HepG2 (cell line): ENCODE results near the gene WNK4. TPM values are rescaled to one million over a fixed set of nuclear protein-coding genes. Genes with fewer than 3 reads are reported as not detected.
A peak's percentile ranks its signal among the peaks of the same experiment; 100 is the strongest.

ENCODE experiments used
- ARNT ChIP-seq: fragments of 450-650 bp; IDR thresholded peaks from 2 replicates; pipeline ENCODE4 v1.6.1; 2017
- GLMP ChIP-seq: sonication (generic); formaldehyde crosslinking; IDR thresholded peaks from 2 replicates; pipeline ENCODE4 v1.9.0; 2021; ENCODE audit warnings: missing genetic modification reagents, mild to moderate bottlenecking, borderline replicate concordance
- POGK ChIP-seq: sonication (generic); formaldehyde crosslinking; conservative IDR thresholded peaks from 2 replicates; pipeline ENCODE4 v1.8.0; 2022; ENCODE audit warnings: mild to moderate bottlenecking, moderate library complexity, missing genetic modification reagents
- SMARCC2 ChIP-seq: fragments of 450-650 bp; IDR thresholded peaks from 2 replicates; pipeline ENCODE4 v1.6.1; 2017; ENCODE audit warnings: antibody characterized with exemption, mild to moderate bottlenecking
- ZBTB46 ChIP-seq: sonication (generic); formaldehyde crosslinking; IDR thresholded peaks from 2 replicates; pipeline ENCODE4 v1.4.0; 2020; ENCODE audit warnings: mild to moderate bottlenecking, missing genetic modification reagents, borderline replicate concordance
- ZNF232 ChIP-seq: sonication (generic); formaldehyde crosslinking; IDR thresholded peaks from 2 replicates; pipeline ENCODE4 v1.4.0; 2020; ENCODE audit warnings: missing genetic modification reagents, borderline replicate concordance
- ZNF263 ChIP-seq: sonication (generic); formaldehyde crosslinking; IDR thresholded peaks from 2 replicates; pipeline ENCODE4 v1.4.0; 2020; ENCODE audit warnings: missing genetic modification reagents
- ZNF468 ChIP-seq: sonication (generic); formaldehyde crosslinking; IDR thresholded peaks from 2 replicates; pipeline ENCODE4 v1.8.0; 2022; ENCODE audit warnings: mild to moderate bottlenecking, moderate library complexity, missing genetic modification reagents
- ZNF552 ChIP-seq: sonication (generic); formaldehyde crosslinking; IDR thresholded peaks from 2 replicates; pipeline ENCODE4 v1.9.0; 2022; ENCODE audit warnings: missing genetic modification reagents, mild to moderate bottlenecking, borderline replicate concordance
- ZNF577 ChIP-seq: sonication (generic); formaldehyde crosslinking; IDR thresholded peaks from 2 replicates; pipeline ENCODE4 v1.4.0; 2020; ENCODE audit warnings: mild to moderate bottlenecking, low read depth, missing genetic modification reagents, borderline replicate concordance
- polyA plus RNA-seq, 8 experiments: library from polyadenylated mRNA; depleted of rRNA in 3 of 8; stranded (reverse) in 7 of 8; unstranded in 1 of 8; fragments of >200 nt; fragmentation: Illumina TruSeq in 4 of 8; extraction: Trizol in 4 of 8; gene quantifications; 2 replicates each; pipeline versions ENCODE4 v1.2.1 to v1.2.3, GENCODE V29; 2011 to 2016; ENCODE audit warnings: low read depth in 4 of 8, missing spikeins in 1 of 8, mixed read lengths in 1 of 8; ENCODE audit not compliant: insufficient read depth in 1 of 8
- total RNA-seq, 5 experiments: library from RNA; depleted of rRNA; stranded (reverse); fragments of >200 nt; fragmentation: Illumina TruSeq; extraction: Trizol; gene quantifications; 2 replicates each; pipeline ENCODE4 v1.2.3, GENCODE V29; 2016; ENCODE audit warnings: low read depth in 1 of 5
- TF ChIP-seq, protein P1 (sequence below): sonication (generic); formaldehyde crosslinking; IDR thresholded peaks from 2 replicates; pipeline ENCODE4 v1.4.0; 2020; ENCODE audit warnings: missing genetic modification reagents
- TF ChIP-seq, protein P2 (sequence below), 2 experiments: sonication (generic) in 1 of 2; formaldehyde crosslinking in 1 of 2; IDR thresholded peaks; 2 replicates each; pipeline versions ENCODE4 v1.4.0 to v1.6.1; 2016 to 2020; ENCODE audit warnings: borderline replicate concordance in 1 of 2, low read depth in 1 of 2, mild to moderate bottlenecking in 1 of 2, missing genetic modification reagents in 1 of 2

WNK4 gene
- total and polyA plus RNA-seq, 2 of the 13 experiments (the other 11 are each of a cell fraction or from before 2014, with no cell fraction given), result 2.7 to 13.7 TPM

DNA sequence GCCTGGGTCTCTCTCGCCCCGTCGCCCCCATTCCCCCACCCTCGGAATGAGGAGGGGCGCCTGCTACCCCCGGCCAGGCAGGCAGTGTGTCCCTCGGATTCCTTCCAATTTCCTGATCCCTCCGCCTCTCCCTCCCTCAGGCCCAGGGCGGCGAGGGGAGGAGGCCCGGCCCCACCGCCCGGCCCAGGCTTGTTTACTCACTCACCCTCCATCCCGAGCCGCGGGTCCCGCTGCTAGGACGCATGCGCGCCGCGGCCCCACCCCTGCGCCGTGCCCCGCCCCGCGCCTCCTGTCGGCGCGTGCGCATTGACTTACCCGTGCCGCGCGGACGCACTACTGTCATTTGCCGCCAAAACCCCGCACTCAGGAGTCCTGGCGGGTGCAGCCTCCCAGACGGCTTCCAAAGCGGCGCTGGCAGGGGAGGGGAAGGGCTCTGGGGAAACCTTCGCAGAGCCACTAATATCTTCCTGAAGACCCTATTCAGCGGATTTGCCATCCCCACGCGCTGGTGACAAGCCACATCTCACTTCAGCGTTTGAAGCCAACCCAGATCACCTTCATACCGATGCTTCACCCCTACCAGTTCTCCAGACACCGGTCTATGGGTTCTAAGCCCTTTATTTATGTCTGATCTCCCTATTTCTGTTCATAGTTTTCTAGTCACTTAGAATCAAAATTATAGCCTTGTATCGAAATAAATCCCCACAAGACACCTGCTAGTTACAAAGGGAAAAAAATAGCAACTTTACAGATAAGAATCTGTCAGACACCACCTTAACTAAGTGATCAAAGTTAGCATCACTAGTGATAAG is 35.4 kb upstream of the WNK4 start, which contains the start of gene EZH1 (continued):
- TF ChIP-seq ZNF232, result peak; percentile 74; the same call in 1 of the 2 replicates
- TF ChIP-seq ZNF468 (CRISPR knock-in tag), result 0 out of 2 replicates have a peak, but pooled peaks have one; percentile 65
- TF ChIP-seq POGK (CRISPR knock-in tag), result peak; percentile 21; the same call in 1 of the 2 replicates
- no peak; the same call in 1 of the 2 replicates for TF ChIP-seq ZBTB46 (CRISPR knock-in tag)
- TF ChIP-seq ZNF577, result no peak
- TF ChIP-seq ARNT, result no peak
- peak; percentile 65 for TF ChIP-seq ZNF263 (CRISPR knock-in tag)
- TF ChIP-seq, protein P1, sequence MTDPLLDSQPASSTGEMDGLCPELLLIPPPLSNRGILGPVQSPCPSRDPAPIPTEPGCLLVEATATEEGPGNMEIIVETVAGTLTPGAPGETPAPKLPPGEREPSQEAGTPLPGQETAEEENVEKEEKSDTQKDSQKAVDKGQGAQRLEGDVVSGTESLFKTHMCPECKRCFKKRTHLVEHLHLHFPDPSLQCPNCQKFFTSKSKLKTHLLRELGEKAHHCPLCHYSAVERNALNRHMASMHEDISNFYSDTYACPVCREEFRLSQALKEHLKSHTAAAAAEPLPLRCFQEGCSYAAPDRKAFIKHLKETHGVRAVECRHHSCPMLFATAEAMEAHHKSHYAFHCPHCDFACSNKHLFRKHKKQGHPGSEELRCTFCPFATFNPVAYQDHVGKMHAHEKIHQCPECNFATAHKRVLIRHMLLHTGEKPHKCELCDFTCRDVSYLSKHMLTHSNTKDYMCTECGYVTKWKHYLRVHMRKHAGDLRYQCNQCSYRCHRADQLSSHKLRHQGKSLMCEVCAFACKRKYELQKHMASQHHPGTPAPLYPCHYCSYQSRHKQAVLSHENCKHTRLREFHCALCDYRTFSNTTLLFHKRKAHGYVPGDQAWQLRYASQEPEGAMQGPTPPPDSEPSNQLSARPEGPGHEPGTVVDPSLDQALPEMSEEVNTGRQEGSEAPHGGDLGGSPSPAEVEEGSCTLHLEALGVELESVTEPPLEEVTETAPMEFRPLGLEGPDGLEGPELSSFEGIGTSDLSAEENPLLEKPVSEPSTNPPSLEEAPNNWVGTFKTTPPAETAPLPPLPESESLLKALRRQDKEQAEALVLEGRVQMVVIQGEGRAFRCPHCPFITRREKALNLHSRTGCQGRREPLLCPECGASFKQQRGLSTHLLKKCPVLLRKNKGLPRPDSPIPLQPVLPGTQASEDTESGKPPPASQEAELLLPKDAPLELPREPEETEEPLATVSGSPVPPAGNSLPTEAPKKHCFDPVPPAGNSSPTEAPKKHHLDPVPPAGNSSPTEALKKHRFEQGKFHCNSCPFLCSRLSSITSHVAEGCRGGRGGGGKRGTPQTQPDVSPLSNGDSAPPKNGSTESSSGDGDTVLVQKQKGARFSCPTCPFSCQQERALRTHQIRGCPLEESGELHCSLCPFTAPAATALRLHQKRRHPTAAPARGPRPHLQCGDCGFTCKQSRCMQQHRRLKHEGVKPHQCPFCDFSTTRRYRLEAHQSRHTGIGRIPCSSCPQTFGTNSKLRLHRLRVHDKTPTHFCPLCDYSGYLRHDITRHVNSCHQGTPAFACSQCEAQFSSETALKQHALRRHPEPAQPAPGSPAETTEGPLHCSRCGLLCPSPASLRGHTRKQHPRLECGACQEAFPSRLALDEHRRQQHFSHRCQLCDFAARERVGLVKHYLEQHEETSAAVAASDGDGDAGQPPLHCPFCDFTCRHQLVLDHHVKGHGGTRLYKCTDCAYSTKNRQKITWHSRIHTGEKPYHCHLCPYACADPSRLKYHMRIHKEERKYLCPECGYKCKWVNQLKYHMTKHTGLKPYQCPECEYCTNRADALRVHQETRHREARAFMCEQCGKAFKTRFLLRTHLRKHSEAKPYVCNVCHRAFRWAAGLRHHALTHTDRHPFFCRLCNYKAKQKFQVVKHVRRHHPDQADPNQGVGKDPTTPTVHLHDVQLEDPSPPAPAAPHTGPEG (CRISPR knock-in tag), result no peak
- peak; percentile 83 for TF ChIP-seq ZNF552 (CRISPR knock-in tag)
- no peak for TF ChIP-seq GLMP (CRISPR knock-in tag)
- TF ChIP-seq, protein P2, sequence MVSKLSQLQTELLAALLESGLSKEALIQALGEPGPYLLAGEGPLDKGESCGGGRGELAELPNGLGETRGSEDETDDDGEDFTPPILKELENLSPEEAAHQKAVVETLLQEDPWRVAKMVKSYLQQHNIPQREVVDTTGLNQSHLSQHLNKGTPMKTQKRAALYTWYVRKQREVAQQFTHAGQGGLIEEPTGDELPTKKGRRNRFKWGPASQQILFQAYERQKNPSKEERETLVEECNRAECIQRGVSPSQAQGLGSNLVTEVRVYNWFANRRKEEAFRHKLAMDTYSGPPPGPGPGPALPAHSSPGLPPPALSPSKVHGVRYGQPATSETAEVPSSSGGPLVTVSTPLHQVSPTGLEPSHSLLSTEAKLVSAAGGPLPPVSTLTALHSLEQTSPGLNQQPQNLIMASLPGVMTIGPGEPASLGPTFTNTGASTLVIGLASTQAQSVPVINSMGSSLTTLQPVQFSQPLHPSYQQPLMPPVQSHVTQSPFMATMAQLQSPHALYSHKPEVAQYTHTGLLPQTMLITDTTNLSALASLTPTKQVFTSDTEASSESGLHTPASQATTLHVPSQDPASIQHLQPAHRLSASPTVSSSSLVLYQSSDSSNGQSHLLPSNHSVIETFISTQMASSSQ (IDR thresholded peaks at IDR 0.05; ENCODE audit: low read depth), result no peak
- TF ChIP-seq, protein P2 (CRISPR knock-in tag; IDR thresholded peaks at IDR 0.05; ENCODE audit: borderline replicate concordance), result peak; percentile 52; the same call in 1 of the 2 replicates
- TF ChIP-seq SMARCC2, result no peak
